Loucy (cell line): ENCODE measurements around the gene CD68.
A peak's percentile ranks its signal among the peaks of the same experiment; 100 is the strongest.

Source experiments
- H2AFZ ChIP-seq: fragments of 200-600 bp; sonication (generic); 2 replicates; pipeline ENCODE4 v1.6.0; 2016; ENCODE audit warnings: antibody characterized with exemption, mild to moderate bottlenecking, low read length, moderate library complexity
- H3F3A ChIP-seq: fragments of 200-600 bp; 2 replicates; pipeline ENCODE4 v1.6.0; 2016; ENCODE audit warnings: antibody characterized with exemption, low read depth, mild to moderate bottlenecking
- H3K27me3 ChIP-seq: fragments of 200-600 bp; sonication (generic); 2 replicates; pipeline ENCODE4 v1.6.1; 2014; ENCODE audit warnings: low read length, mild to moderate bottlenecking; ENCODE audit not compliant: insufficient read depth, poor library complexity, severe bottlenecking
- H3K36me3 ChIP-seq: fragments of 200-600 bp; sonication (generic); 2 replicates; pipeline ENCODE4 v1.6.1; 2016; ENCODE audit warnings: low read length; ENCODE audit not compliant: insufficient read depth
- H3K4me1 ChIP-seq: fragments of 200-600 bp; sonication (generic); 2 replicates; pipeline ENCODE4 v1.5.1; 2014; ENCODE audit warnings: low read length, mild to moderate bottlenecking; ENCODE audit not compliant: insufficient read depth, poor library complexity, severe bottlenecking
- H3K4me2 ChIP-seq: fragments of 200-600 bp; sonication (generic); 2 replicates; pipeline ENCODE4 v1.6.0; 2014; ENCODE audit warnings: antibody characterized with exemption, low read length, low read depth, mild to moderate bottlenecking; ENCODE audit not compliant: poor library complexity, severe bottlenecking
- H3K4me3 ChIP-seq: fragments of 200-600 bp; sonication (generic); 2 replicates; pipeline ENCODE4 v1.5.1; 2014; ENCODE audit warnings: low read length, mild to moderate bottlenecking, mixed read lengths; ENCODE audit not compliant: poor library complexity, severe bottlenecking
- H3K79me2 ChIP-seq: fragments of 200-600 bp; sonication (generic); 2 replicates; pipeline ENCODE4 v1.6.1; 2014; ENCODE audit warnings: low read length; ENCODE audit not compliant: insufficient read depth
- H3K9ac ChIP-seq: fragments of 200-600 bp; sonication (generic); 2 replicates; pipeline ENCODE4 v1.6.0; 2014; ENCODE audit warnings: mild to moderate bottlenecking, low read depth, low read length, moderate library complexity; ENCODE audit not compliant: poor library complexity, severe bottlenecking
- H3K9me2 ChIP-seq: fragments of 200-600 bp; sonication (generic); replicated peaks from 2 replicates; pipeline ENCODE4 v1.6.1; 2016; ENCODE audit warnings: low read depth, low read length, mixed read lengths
- H3K9me3 ChIP-seq: fragments of 200-600 bp; sonication (generic); 2 replicates; pipeline ENCODE4 v1.6.1; 2014; ENCODE audit warnings: mild to moderate bottlenecking, antibody characterized with exemption, low read length, low read depth; ENCODE audit not compliant: insufficient read depth
- H4K20me1 ChIP-seq: fragments of 200-600 bp; sonication (generic); 2 replicates; pipeline ENCODE4 v1.6.0; 2014; ENCODE audit warnings: antibody characterized with exemption, low read length, mild to moderate bottlenecking; ENCODE audit not compliant: insufficient read depth, poor library complexity, severe bottlenecking
- EZH2phosphoT487 ChIP-seq: fragments of 200-600 bp; IDR thresholded peaks from 2 replicates; pipeline ENCODE4 v1.6.1; 2018; ENCODE audit warnings: antibody characterized with exemption, mild to moderate bottlenecking, moderate library complexity, borderline replicate concordance
- TF ChIP-seq, protein P1 (sequence below): fragments of 200-600 bp; sonication (generic); conservative IDR thresholded peaks from 2 replicates; pipeline ENCODE4 v1.5.1; 2014; ENCODE audit warnings: mild to moderate bottlenecking, antibody characterized with exemption, low read length

The CD68 gene

DNA sequence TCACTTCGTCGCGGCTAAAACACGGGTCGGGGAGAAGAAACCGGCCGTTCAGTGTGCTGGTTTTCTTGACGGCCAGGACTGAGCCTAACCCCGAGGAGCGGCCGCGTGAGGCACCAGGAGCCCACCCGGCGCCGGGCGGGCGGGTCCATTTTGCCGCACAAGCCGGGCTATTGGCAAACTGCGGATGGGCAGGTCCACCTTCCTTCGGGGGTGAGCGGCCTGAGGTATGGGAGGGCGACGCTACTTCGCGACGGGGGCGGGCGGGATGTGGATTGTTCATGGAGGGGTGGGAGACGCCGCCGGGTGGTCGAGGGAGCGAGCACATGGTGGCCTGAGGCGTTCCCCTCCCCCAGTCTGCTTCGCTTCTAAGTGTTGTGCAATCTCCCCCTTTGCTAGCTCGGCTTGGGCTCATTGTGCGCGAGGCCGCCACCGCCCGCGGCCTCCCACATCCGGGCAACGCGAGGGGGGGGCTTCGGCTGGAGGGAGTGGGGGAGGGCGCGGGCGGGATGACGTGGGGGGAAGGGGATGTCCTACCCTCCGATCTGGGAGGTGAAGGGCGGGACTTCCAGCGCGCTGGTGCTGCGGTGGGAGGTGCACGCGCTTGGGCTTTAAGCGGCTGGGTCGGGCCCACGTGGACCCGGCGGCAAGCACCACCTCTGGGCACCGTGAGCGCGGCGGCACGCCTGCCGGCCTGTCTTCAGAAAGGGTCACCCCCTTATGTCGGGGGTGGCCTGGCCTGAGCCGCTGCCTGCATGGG lies 5.9 kb upstream of the CD68 start:
- peak overlapping the region; percentile 75 for H3K4me2 ChIP-seq
- H3K79me2 ChIP-seq = peaks cover 75% of the 10 kb centered on the region
- peaks cover 7% of the 10 kb centered on the region for H3K27me3 ChIP-seq
- no peak overlapping the region for H2AFZ ChIP-seq
- no peaks in the 10 kb centered on the region for H3K9me2 ChIP-seq
- peaks cover 66% of the 10 kb centered on the region for H3K36me3 ChIP-seq
- H3K4me3 ChIP-seq = peak overlapping the region; percentile 98
- TF ChIP-seq, protein P1, sequence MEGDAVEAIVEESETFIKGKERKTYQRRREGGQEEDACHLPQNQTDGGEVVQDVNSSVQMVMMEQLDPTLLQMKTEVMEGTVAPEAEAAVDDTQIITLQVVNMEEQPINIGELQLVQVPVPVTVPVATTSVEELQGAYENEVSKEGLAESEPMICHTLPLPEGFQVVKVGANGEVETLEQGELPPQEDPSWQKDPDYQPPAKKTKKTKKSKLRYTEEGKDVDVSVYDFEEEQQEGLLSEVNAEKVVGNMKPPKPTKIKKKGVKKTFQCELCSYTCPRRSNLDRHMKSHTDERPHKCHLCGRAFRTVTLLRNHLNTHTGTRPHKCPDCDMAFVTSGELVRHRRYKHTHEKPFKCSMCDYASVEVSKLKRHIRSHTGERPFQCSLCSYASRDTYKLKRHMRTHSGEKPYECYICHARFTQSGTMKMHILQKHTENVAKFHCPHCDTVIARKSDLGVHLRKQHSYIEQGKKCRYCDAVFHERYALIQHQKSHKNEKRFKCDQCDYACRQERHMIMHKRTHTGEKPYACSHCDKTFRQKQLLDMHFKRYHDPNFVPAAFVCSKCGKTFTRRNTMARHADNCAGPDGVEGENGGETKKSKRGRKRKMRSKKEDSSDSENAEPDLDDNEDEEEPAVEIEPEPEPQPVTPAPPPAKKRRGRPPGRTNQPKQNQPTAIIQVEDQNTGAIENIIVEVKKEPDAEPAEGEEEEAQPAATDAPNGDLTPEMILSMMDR = no peak
- no peak for TF ChIP-seq EZH2phosphoT487
- H3F3A ChIP-seq = peaks cover 14% of the 10 kb centered on the region
- peak overlapping the region; percentile 100 for H3K9ac ChIP-seq
- peaks cover 57% of the 10 kb centered on the region for H4K20me1 ChIP-seq
- no peaks in the 10 kb centered on the region for H3K9me3 ChIP-seq
- H3K4me1 ChIP-seq = peaks cover 31% of the 10 kb centered on the region

DNA sequence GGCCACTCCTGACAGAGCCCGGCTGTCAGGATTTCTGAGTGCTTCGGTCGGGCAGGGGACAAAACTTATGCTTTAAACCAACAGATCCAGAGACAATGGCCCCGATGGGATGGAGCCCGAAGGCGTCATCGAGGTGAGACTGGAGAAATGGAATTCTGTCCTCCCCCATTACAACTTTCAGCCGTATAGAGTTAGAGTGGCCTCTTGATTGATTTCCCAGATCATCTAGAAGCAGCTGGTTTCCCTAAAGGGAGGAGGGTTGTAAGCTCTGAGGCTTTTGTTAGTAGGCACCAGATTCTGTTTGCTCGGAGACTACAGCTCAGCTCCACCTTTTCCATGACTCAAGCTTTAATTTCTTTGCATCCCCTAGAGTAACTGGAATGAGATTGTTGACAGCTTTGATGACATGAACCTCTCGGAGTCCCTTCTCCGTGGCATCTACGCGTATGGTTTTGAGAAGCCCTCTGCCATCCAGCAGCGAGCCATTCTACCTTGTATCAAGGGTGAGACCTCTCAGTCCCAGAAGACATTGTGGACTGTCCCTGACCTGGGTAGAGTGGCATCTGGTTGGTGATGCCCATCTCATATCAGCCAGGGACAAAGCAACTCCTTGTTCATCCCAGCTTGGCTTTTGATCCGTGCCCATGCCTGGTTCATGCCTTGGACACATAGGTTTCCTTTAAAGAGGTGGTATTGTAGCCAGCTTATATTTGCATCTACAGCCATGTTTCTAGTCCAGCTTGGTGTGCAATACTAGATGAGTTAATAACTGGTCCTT lies 5.1 kb upstream of the CD68 start:
- H3K36me3 ChIP-seq = peaks cover 73% of the 10 kb centered on the region
- H3K79me2 ChIP-seq = peaks cover 69% of the 10 kb centered on the region
- peaks cover 7% of the 10 kb centered on the region for H3K27me3 ChIP-seq
- peaks cover 23% of the 10 kb centered on the region for H3F3A ChIP-seq
- peaks cover 36% of the 10 kb centered on the region for H3K4me1 ChIP-seq
- H3K4me2 ChIP-seq = peak overlapping the region; percentile 75
- peak overlapping the region; percentile 98 for H3K4me3 ChIP-seq
- H4K20me1 ChIP-seq = peaks cover 65% of the 10 kb centered on the region
- TF ChIP-seq, protein P1 = no peak
- TF ChIP-seq EZH2phosphoT487 = no peak
- H3K9me3 ChIP-seq = no peaks in the 10 kb centered on the region
- peak overlapping the region; percentile 100 for H3K9ac ChIP-seq
- H2AFZ ChIP-seq = no peak overlapping the region
- H3K9me2 ChIP-seq = no peaks in the 10 kb centered on the region

DNA sequence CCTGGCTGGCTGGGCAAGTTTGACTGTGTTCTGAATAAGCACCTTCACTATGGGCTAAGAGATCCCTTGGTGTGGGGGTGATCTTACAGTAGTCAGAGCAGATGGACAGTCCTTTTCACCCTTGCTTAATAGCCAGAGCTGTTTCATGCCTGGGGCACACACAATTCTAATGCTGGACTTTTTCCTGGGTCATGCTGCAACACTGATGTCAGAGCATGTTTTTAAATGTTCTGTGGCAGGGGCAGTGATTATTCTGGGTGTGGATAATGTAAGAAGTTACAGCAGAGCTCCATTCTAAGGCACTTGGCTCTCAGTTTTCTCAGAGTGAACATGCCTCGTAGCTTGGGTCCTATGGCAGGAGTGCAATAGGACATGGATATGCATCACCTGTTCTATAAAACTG lies 4.0 kb upstream of the CD68 start:
- peaks cover 70% of the 10 kb centered on the region for H3K79me2 ChIP-seq
- no peak for TF ChIP-seq EZH2phosphoT487
- TF ChIP-seq, protein P1 = no peak
- peaks cover 67% of the 10 kb centered on the region for H4K20me1 ChIP-seq
- peak overlapping the region; percentile 100 for H3K9ac ChIP-seq
- H3K4me3 ChIP-seq = peak overlapping the region; percentile 98
- H3F3A ChIP-seq = peaks cover 27% of the 10 kb centered on the region
- H3K4me2 ChIP-seq = peak overlapping the region; percentile 75
- no peak overlapping the region for H2AFZ ChIP-seq
- peaks cover 7% of the 10 kb centered on the region for H3K27me3 ChIP-seq
- H3K36me3 ChIP-seq = peaks cover 76% of the 10 kb centered on the region
- H3K4me1 ChIP-seq = peaks cover 40% of the 10 kb centered on the region
- no peaks in the 10 kb centered on the region for H3K9me2 ChIP-seq
- no peaks in the 10 kb centered on the region for H3K9me3 ChIP-seq
